ENCODE measurements around the gene RASEF. TPM values are rescaled to one million over a fixed set of nuclear protein-coding genes. Genes with fewer than 3 reads are reported as not detected.
A peak's percentile ranks its signal among the peaks of the same experiment; 100 is the strongest.

RASEF gene
- total RNA-seq, 2 experiments from 2014 or later = not detected

DNA sequence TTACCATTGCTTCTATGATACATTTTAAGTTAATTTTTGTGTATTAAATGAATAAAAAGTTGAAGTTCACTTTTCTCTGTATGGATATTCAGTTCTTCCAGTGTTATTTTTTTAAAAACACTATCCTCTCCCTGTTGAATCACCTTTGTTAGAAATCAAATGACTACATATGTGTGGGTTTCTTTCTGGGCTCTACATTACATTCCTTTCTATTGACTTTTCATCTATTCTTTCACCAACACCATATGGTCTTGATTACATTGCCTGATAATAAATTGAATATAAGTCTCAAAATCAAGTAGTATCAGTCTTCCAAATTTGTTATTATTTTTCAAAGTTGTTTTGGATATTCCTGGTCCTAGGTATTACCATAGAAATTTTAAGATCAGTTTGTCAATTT lies 7.3 kb upstream of the RASEF start:
- Mint-ChIP-seq H3K4me1 (ENCODE audit: low read depth) (no peaks in the 10 kb centered on the region), H3K36me3 (ENCODE audit: low read depth) (no peaks in the 10 kb centered on the region), H3K4me3 (no peak overlapping the region), H3K27ac (no peak overlapping the region), H3K9me3 (ENCODE audit: insufficient read depth) (no peaks in the 10 kb centered on the region), H3K27me3 (ENCODE audit: low read depth) (peaks cover 4% of the 10 kb centered on the region)
- DNase-seq (no peak), ATAC-seq (no peak)
- ChIA-PET CTCF (no interaction called here), POLR2A (no interaction called here)

DNA sequence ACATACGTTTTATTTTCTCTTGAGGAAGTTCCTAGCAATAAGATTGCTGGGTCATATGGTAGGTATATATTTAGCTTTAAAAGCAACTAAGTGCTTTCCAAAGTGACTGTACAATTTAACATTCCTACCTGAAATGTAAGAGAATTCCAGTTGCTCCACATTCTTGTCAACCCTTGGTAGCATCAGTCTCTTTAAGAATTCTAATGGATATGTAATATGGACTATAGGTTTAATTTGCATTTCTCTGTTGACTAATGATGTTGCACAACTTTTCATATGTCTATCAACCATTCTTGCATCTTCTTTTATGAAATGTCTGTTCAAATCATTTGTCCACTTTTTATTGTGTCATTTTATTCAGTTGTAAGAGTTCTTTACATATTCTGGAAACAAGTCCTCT lies 6.7 kb upstream of the RASEF start:
- H3K9me3 Mint-ChIP-seq (ENCODE audit: insufficient read depth) = no peaks in the 10 kb centered on the region
- H3K36me3 Mint-ChIP-seq (ENCODE audit: low read depth) = no peaks in the 10 kb centered on the region
- H3K27ac Mint-ChIP-seq = no peak overlapping the region
- CTCF ChIA-PET = no interaction called here
- peaks cover 7% of the 10 kb centered on the region for H3K27me3 Mint-ChIP-seq (ENCODE audit: low read depth)
- H3K4me3 Mint-ChIP-seq = no peak overlapping the region
- no peak for ATAC-seq
- no peaks in the 10 kb centered on the region for H3K4me1 Mint-ChIP-seq (ENCODE audit: low read depth)
- no peak for DNase-seq
- POLR2A ChIA-PET = no interaction called here

DNA sequence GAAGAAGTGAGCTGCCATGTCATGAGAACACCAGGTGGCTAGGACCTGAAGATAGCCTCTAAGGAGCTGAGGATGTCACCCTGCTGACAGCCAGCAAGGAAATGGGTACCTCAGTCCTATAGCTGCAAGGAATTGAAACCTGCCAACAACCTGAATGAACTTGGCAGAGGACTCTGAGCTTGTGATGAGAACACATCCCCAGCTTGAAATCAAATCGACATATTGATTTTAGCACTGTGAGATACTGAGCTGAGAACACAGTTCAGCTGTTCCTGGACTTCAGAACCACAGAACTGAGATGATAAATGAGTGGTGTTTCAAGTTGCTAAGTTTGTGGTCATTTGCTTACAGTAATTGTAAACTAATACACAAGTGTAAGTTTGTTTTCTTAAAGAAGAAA lies 5.5 kb upstream of the RASEF start:
- ATAC-seq = no peak

DNA sequence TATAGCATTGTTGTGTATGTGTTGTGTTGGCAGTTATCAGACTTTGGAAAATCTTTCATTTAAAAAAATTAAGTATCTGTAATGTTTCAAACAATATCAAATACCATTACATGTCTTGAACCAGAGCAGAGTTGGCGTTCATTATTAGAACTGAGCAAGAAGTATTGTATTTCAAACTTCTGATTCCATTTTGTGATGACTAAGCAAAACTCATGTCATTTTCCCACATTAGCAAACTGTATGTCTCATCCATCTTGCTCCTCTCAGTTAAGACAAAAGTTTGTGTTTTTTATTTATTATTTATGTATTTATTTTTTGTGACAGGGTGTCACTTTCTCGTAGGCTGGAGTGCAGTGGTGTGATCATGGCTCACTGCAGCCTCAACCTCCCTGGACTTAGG lies 4.6 kb upstream of the RASEF start:
- ChIA-PET CTCF (no interaction called here), POLR2A (no interaction called here)
- Mint-ChIP-seq H3K27me3 (ENCODE audit: low read depth) (peaks cover 19% of the 10 kb centered on the region), H3K36me3 (ENCODE audit: low read depth) (no peaks in the 10 kb centered on the region), H3K4me3 (no peak overlapping the region), H3K9me3 (ENCODE audit: insufficient read depth) (no peaks in the 10 kb centered on the region), H3K27ac (no peak overlapping the region), H3K4me1 (ENCODE audit: low read depth) (peaks cover 1% of the 10 kb centered on the region)
- ATAC-seq = no peak
- DNase-seq = no peak

More for the DNA sequence above, 5.5 kb upstream of the RASEF start:
- H3K9me3 Mint-ChIP-seq (ENCODE audit: insufficient read depth) = no peaks in the 10 kb centered on the region
- DNase-seq = no peak
- no peak overlapping the region for H3K4me3 Mint-ChIP-seq
- ChIA-PET CTCF (no interaction called here), POLR2A (no interaction called here)
- H3K27me3 Mint-ChIP-seq (ENCODE audit: low read depth) = peaks cover 16% of the 10 kb centered on the region
- H3K27ac Mint-ChIP-seq = no peak overlapping the region
- no peaks in the 10 kb centered on the region for H3K4me1 Mint-ChIP-seq (ENCODE audit: low read depth)
- no peaks in the 10 kb centered on the region for H3K36me3 Mint-ChIP-seq (ENCODE audit: low read depth)

DNA sequence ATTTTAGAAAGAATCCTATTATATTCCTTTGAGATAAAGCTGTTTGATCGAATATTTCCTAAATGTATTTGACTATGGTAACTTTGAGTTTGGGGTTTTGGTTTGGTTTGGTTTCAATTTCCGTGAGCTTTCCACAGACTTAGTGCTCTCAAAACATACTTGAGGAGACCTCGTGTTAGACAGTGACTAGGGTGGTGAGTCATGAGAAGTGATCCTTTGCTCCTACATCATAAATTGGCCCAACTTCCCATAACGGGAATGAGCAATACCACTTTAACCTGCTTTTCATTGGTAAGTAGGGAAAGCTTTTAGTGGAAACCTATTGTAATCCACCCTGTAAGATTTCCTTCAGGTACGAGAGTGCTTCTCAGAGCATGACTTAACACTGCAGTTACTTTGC lies 3.8 kb upstream of the RASEF start:
- H3K4me3 Mint-ChIP-seq = no peak overlapping the region
- DNase-seq (no peak), ATAC-seq (no peak)
- POLR2A ChIA-PET = no interaction called here
- no peaks in the 10 kb centered on the region for H3K9me3 Mint-ChIP-seq (ENCODE audit: insufficient read depth)
- CTCF ChIA-PET = no interaction called here
- H3K36me3 Mint-ChIP-seq (ENCODE audit: low read depth) = no peaks in the 10 kb centered on the region
- peaks cover 3% of the 10 kb centered on the region for H3K4me1 Mint-ChIP-seq (ENCODE audit: low read depth)
- H3K27ac Mint-ChIP-seq = no peak overlapping the region
- peaks cover 24% of the 10 kb centered on the region for H3K27me3 Mint-ChIP-seq (ENCODE audit: low read depth)

DNA sequence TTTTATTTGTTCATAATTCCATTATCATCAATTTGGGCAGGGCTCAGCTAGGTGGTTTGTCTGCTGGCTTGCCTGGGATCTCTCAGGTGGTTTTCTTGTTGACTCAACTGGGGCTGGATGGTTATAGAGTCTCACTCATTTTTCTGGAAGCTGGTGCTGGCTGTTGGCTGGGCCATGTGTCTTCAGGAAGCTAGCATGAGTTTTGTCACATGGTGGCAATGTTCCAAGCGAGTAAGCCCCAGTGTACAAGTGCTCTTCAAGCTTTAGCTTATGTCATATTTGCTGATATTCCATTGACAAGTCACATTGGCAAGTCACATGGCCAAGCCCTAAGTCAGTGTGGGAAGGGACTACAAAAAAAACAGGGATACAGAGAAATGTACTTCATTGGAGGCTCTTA lies 2.3 kb upstream of the RASEF start:
- ChIA-PET CTCF (no interaction called here), POLR2A (no interaction called here)
- DNase-seq (no peak), ATAC-seq (no peak)
- Mint-ChIP-seq H3K27me3 (ENCODE audit: low read depth) (peaks cover 38% of the 10 kb centered on the region), H3K9me3 (ENCODE audit: insufficient read depth) (no peaks in the 10 kb centered on the region), H3K4me3 (no peak overlapping the region), H3K36me3 (ENCODE audit: low read depth) (no peaks in the 10 kb centered on the region), H3K4me1 (ENCODE audit: low read depth) (peaks cover 3% of the 10 kb centered on the region), H3K27ac (no peak overlapping the region)

DNA sequence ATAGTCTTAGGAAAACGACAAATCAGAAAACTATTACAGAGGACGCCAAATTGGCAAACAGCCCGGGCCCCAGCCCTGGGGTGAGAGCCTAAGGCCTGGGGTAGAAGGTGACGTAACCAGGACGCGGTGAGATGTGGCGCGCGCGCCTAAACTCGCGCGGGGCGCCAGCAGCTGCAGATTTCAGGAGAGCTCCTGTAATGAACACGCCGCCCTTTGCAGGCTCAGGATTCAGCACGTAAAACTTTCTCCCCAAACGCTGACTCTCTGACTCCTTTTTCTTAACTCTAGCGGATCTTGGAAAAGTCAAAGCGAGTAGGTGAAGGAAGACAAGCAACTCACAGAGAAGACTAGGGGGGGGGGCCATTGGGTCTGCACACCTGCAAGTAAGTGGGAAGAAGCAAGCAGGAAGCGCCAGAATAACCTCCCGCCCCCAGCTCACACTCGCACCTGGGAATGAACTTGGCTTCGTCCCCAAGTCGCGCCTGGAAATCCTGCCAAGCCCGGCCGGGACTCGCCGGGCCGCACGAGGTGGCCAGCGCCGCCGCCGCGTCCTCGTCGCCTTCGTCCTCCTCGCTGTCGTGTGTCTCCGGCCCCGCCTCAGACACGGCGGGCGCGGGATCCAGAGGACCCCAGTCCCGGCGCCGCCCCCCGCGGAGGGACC lies 822 bp downstream of the RASEF start:
- Mint-ChIP-seq H3K4me3 (peak overlapping the region; percentile 48), H3K9me3 (ENCODE audit: insufficient read depth) (no peaks in the 10 kb centered on the region), H3K27me3 (ENCODE audit: low read depth) (peaks cover 43% of the 10 kb centered on the region), H3K36me3 (ENCODE audit: low read depth) (no peaks in the 10 kb centered on the region), H3K4me1 (ENCODE audit: low read depth) (peaks cover 3% of the 10 kb centered on the region), H3K27ac (no peak overlapping the region)
- ATAC-seq (no peak), DNase-seq (no peak)
- CTCF ChIA-PET = no interaction called here
- POLR2A ChIA-PET = no interaction called here

DNA sequence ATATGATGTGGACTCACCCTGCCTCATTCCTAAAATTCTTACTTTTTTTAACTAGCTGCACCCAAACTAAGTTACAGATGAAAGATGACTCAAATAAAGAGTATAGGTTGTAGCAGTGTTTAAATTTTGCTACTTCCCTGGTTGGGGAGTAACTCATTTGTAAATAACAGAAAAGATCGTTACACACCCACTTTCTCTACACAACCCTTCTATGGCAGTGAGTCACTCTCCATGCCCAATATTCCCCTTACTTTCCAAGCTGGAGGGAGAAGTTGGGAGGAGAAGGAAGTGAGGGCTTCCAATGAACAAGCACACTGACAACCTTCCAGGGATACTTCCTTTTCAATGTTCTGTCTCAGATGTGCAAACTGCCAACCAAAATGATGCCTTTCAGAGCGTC lies 1.9 kb downstream of the RASEF start:
- H3K4me3 Mint-ChIP-seq = no peak overlapping the region
- no peaks in the 10 kb centered on the region for H3K36me3 Mint-ChIP-seq (ENCODE audit: low read depth)
- peaks cover 3% of the 10 kb centered on the region for H3K4me1 Mint-ChIP-seq (ENCODE audit: low read depth)
- no peaks in the 10 kb centered on the region for H3K9me3 Mint-ChIP-seq (ENCODE audit: insufficient read depth)
- H3K27me3 Mint-ChIP-seq (ENCODE audit: low read depth) = peaks cover 43% of the 10 kb centered on the region
- ChIA-PET CTCF (no interaction called here), POLR2A (no interaction called here)
- H3K27ac Mint-ChIP-seq = no peak overlapping the region
- ATAC-seq = no peak
- no peak for DNase-seq

DNA sequence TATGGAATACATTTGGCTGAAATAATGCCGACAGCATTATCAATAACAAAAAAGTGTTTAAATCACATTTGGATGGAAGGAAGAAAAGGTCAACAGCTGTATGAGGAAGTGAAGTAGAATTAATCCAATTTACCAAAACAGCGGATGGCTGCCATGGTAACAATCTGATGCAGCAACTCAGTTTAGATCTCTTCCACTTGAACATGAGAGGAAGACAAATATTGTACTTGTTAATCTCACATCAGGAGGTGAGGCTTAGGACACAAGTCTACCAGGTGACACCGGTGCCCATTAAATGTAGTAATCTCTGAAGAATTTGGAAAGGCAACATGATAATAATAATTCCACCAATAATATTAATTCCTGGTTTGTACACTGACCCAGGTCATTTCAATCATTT lies 2.4 kb downstream of the RASEF start:
- ChIA-PET POLR2A (no interaction called here), CTCF (no interaction called here)
- H3K27me3 Mint-ChIP-seq (ENCODE audit: low read depth) = peaks cover 43% of the 10 kb centered on the region
- peaks cover 3% of the 10 kb centered on the region for H3K9me3 Mint-ChIP-seq (ENCODE audit: insufficient read depth)
- H3K27ac Mint-ChIP-seq = no peak overlapping the region
- H3K4me1 Mint-ChIP-seq (ENCODE audit: low read depth) = peaks cover 3% of the 10 kb centered on the region
- ATAC-seq (no peak), DNase-seq (no peak)
- no peak overlapping the region for H3K4me3 Mint-ChIP-seq
- no peaks in the 10 kb centered on the region for H3K36me3 Mint-ChIP-seq (ENCODE audit: low read depth)

DNA sequence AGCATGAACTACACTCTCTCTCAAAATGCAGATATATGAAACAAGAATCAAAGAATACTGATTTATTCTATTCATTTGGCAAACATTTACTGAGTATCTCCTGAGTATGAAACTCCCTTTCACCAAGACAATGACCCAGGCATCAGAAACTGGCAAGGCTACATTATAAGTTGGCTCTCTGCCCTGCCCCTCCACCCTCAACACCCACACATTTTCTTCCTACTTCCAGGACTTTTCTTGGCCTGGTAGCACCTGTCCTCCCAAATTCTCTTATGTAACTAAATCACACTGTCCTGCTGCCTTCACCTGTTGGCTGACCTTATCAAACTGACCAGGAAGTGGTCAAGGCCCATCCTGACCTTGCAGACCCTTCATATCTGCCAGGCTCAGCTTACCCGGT lies 3.5 kb downstream of the RASEF start:
- ATAC-seq (no peak), DNase-seq (no peak)
- H3K27me3 Mint-ChIP-seq (ENCODE audit: low read depth) = peaks cover 34% of the 10 kb centered on the region

DNA sequence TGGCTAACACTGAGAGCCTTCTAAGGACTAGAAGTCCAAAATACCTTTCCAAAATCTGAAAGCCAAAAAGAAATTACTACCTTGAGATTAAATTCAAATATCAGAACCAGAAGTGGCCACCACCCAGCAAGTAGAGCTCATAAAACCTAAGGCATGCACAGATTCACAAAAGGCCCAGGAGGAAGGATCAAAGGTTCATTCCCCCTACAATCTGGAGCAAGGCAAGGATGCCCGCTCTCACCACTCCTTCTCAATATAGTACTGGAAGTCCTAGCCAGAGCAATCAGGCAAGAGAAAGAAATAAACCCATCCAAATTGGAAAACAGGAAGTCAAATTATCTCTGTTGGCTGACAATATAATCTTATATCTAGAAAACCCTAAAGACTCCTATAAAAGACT lies 6.0 kb downstream of the RASEF start:
- no peak for ATAC-seq
- H3K9me3 Mint-ChIP-seq (ENCODE audit: insufficient read depth) = peaks cover 5% of the 10 kb centered on the region
- CTCF ChIA-PET = no interaction called here

More for the DNA sequence above, 3.5 kb downstream of the RASEF start:
- Mint-ChIP-seq H3K9me3 (ENCODE audit: insufficient read depth) (peaks cover 5% of the 10 kb centered on the region), H3K4me3 (no peak overlapping the region), H3K4me1 (ENCODE audit: low read depth) (peaks cover 3% of the 10 kb centered on the region), H3K27ac (no peak overlapping the region), H3K36me3 (ENCODE audit: low read depth) (no peaks in the 10 kb centered on the region)
- POLR2A ChIA-PET = no interaction called here
- CTCF ChIA-PET = no interaction called here

DNA sequence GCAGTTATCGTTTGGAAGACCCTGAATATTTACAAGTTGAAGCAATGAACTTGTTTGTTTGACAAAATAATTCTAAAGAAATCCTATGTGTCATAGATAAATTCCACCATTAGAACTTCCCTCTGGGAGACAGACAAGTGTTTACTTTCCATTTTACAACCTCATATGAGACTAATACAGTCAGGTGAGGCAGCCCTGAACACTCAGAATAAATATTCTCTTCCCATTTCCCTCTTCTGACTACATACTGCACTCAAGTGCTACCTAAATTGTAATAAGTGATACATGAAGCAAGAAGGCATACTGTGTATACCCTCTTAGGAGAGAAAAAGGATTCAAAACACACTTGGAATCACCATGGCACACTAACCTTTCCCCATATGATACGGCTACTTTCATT lies 6.8 kb downstream of the RASEF start:
- no peaks in the 10 kb centered on the region for H3K36me3 Mint-ChIP-seq (ENCODE audit: low read depth)
- DNase-seq (no peak), ATAC-seq (no peak)
- peaks cover 14% of the 10 kb centered on the region for H3K27me3 Mint-ChIP-seq (ENCODE audit: low read depth)
- H3K9me3 Mint-ChIP-seq (ENCODE audit: insufficient read depth) = peaks cover 5% of the 10 kb centered on the region
- H3K4me3 Mint-ChIP-seq = no peak overlapping the region
- POLR2A ChIA-PET = no interaction called here
- H3K4me1 Mint-ChIP-seq (ENCODE audit: low read depth) = no peaks in the 10 kb centered on the region
- no peak overlapping the region for H3K27ac Mint-ChIP-seq
- CTCF ChIA-PET = no interaction called here

More for the DNA sequence above, 6.0 kb downstream of the RASEF start:
- H3K36me3 Mint-ChIP-seq (ENCODE audit: low read depth) = no peaks in the 10 kb centered on the region
- H3K4me1 Mint-ChIP-seq (ENCODE audit: low read depth) = no peaks in the 10 kb centered on the region
- no peak overlapping the region for H3K27ac Mint-ChIP-seq
- no peak overlapping the region for H3K4me3 Mint-ChIP-seq
- H3K27me3 Mint-ChIP-seq (ENCODE audit: low read depth) = peaks cover 21% of the 10 kb centered on the region
- no peak for DNase-seq
- POLR2A ChIA-PET = no interaction called here

Data from activated CD8-positive, alpha-beta T cell treated with anti-CD3 and anti-CD28 coated beads, Interleukin-2, amount 10 ng/mL, durations not matched to agents 7 days and 5 days (primary cell).